GM19372 (cell line): ENCODE measurements around the gene EEF2K.
"Not testable (repeated sequence)": the region's sequence is repeated elsewhere in the genome, so short reads cannot be mapped to it uniquely, and the experiment has no call there.

ENCODE experiments used
- ATAC-seq: cut with Tn5 transposase; IDR thresholded peaks from one replicate; pipeline ENCODE4 v1.9.1; 2021; ENCODE audit warnings: mild to moderate bottlenecking, low read depth, moderate library complexity; ENCODE audit not compliant: unreplicated experiment

Gene EEF2K

GRCh38 chr16:22206013-22206841, at the start of gene EEF2K:
Gene EEF2K, plus strand, starts transcription at chr16:22206278. Its CDS starts 19,452 bp downstream, at chr16:22225730.
- peak; percentile 93 for ATAC-seq

GRCh38 chr16:22161401-22161800, 44.7 kb upstream of the EEF2K start:
- ATAC-seq = no peak

- ATAC-seq = no peak
These were observed 44.0 kb upstream of the EEF2K start, which contains the start of gene SDR42E2 for GRCh38 chr16:22161999-22162655. Gene SDR42E2, plus strand, starts transcription at chr16:22162506. Its CDS starts 3,077 bp downstream, at chr16:22165583.

GRCh38 chr16:22162656-22163009, 43.4 kb upstream of the EEF2K start:
- no peak for ATAC-seq

GRCh38 chr16:22163806-22164205, 42.3 kb upstream of the EEF2K start:
- no peak for ATAC-seq

GRCh38 chr16:22164482-22164881, 41.6 kb upstream of the EEF2K start:
- ATAC-seq = no peak

- ATAC-seq = no peak
These were observed 40.4 kb upstream of the EEF2K start for GRCh38 chr16:22165508-22166285.

GRCh38 chr16:22171953-22172352, 34.1 kb upstream of the EEF2K start:
- ATAC-seq = no peak

- not testable (repeated sequence) for ATAC-seq
These were observed 33.4 kb upstream of the EEF2K start for GRCh38 chr16:22172642-22173041.

- no peak for ATAC-seq
These were observed 31.4 kb upstream of the EEF2K start for GRCh38 chr16:22174642-22175041.

- ATAC-seq = no peak
These were observed 27.8 kb upstream of the EEF2K start for GRCh38 chr16:22177968-22178930.

GRCh38 chr16:22181426-22181825, 24.7 kb upstream of the EEF2K start:
- ATAC-seq = no peak

- ATAC-seq = no peak
These were observed 24.2 kb upstream of the EEF2K start for GRCh38 chr16:22181843-22182242.

GRCh38 chr16:22183335-22183734, 22.7 kb upstream of the EEF2K start:
- ATAC-seq = no peak

GRCh38 chr16:22183901-22184614, 22.0 kb upstream of the EEF2K start:
- no peak for ATAC-seq

- no peak for ATAC-seq
These were observed 21.5 kb upstream of the EEF2K start for GRCh38 chr16:22184615-22184968.

- no peak for ATAC-seq
These were observed 19.6 kb upstream of the EEF2K start for GRCh38 chr16:22186517-22186916.

GRCh38 chr16:22188267-22188594, 17.8 kb upstream of the EEF2K start:
- ATAC-seq = no peak

GRCh38 chr16:22188595-22189442, 17.3 kb upstream of the EEF2K start:
- no peak for ATAC-seq
